Common myeloid progenitor, CD34-positive (primary cell): Measurements from ENCODE around the gene APBA3.
A peak's percentile ranks its signal among the peaks of the same experiment; 100 is the strongest.

ENCODE experiments used
- CTCF ChIA-PET: fragments of 350-600 bp; sonication (Branson Sonifier 250); formaldehyde crosslinking; loops from one replicate; lab custom pipeline; 2021; ENCODE audit warnings: antibody characterized with exemption; lab: Charles Lee
- POLR2A ChIA-PET: fragments of 350-600 bp; sonication (Branson Sonifier 250); formaldehyde crosslinking; loops from one replicate; lab custom pipeline; 2021; ENCODE audit warnings: antibody characterized with exemption; lab: Charles Lee
- DNase-seq, 3 donors: peaks; one replicate each; pipeline versions ENCODE4 v3.0.0 to v3.0.0-alpha.2; 2013
- H3K27ac ChIP-seq, 2 experiments: 1 replicate in 1 of 2; 2 replicates in 1 of 2; pipeline ENCODE4 v1.7.0; 2013; ENCODE audit warnings: inconsistent platforms in 2 of 2, low read length in 2 of 2, mild to moderate bottlenecking in 2 of 2, low read depth in 1 of 2, moderate library complexity in 1 of 2; ENCODE audit not compliant: severe bottlenecking in 2 of 2, insufficient read depth in 1 of 2, poor library complexity in 1 of 2
- H3K27me3 ChIP-seq, 5 experiments: replicated peaks in 2 of 5; 1 replicate in 3 of 5; 2 replicates in 2 of 5; pipeline versions ENCODE4 v1.6.1 to v1.7.0; 2013; ENCODE audit warnings: low read length in 4 of 5, mild to moderate bottlenecking in 2 of 5, moderate library complexity in 2 of 5, inconsistent platforms in 1 of 5; ENCODE audit not compliant: insufficient read depth in 5 of 5, control insufficient read depth in 4 of 5
- H3K36me3 ChIP-seq, 4 experiments: 1 replicate in 2 of 4; 2 replicates in 2 of 4; pipeline versions ENCODE4 v1.6.1 to v1.7.0; 2013; ENCODE audit warnings: low read length in 3 of 4, control low read depth in 1 of 4, mild to moderate bottlenecking in 1 of 4; ENCODE audit not compliant: control insufficient read depth in 4 of 4, insufficient read depth in 4 of 4
- H3K4me1 ChIP-seq, 4 experiments: 1 replicate in 3 of 4; 2 replicates in 1 of 4; pipeline versions ENCODE4 v1.6.1 to v1.7.1; 2013; ENCODE audit warnings: low read length in 3 of 4, mild to moderate bottlenecking in 3 of 4, control low read depth in 1 of 4, inconsistent platforms in 1 of 4, moderate library complexity in 1 of 4; ENCODE audit not compliant: control insufficient read depth in 4 of 4, insufficient read depth in 4 of 4; ENCODE audit errors: control extremely low read depth in 1 of 4
- H3K4me3 ChIP-seq, 7 experiments: 1 replicate in 4 of 7; 2 replicates in 3 of 7; pipeline versions ENCODE4 v1.5.1 to v1.7.0; 2013; ENCODE audit warnings: mild to moderate bottlenecking in 7 of 7, low read length in 6 of 7, moderate library complexity in 6 of 7, inconsistent platforms in 2 of 7, low read depth in 2 of 7, control low read depth in 1 of 7; ENCODE audit not compliant: insufficient read depth in 4 of 7, control insufficient read depth in 1 of 7; ENCODE audit errors: extremely low read depth in 1 of 7
- H3K9me3 ChIP-seq, 5 experiments: 1 replicate in 4 of 5; 2 replicates in 1 of 5; pipeline versions ENCODE4 v1.6.1 to v1.7.1; 2013; ENCODE audit warnings: low read length in 4 of 5, mild to moderate bottlenecking in 2 of 5, inconsistent platforms in 1 of 5, low read depth in 1 of 5, moderate library complexity in 1 of 5; ENCODE audit not compliant: control insufficient read depth in 4 of 5, insufficient read depth in 2 of 5; ENCODE audit errors: control extremely low read depth in 1 of 5
- WGBS: methylation state at CpG from one replicate; pipeline ENCODE4 v1.1.5; 2013; ENCODE audit not compliant: insufficient coverage; 5-methylcytosine and 5-hydroxymethylcytosine counted together

Gene APBA3

DNA sequence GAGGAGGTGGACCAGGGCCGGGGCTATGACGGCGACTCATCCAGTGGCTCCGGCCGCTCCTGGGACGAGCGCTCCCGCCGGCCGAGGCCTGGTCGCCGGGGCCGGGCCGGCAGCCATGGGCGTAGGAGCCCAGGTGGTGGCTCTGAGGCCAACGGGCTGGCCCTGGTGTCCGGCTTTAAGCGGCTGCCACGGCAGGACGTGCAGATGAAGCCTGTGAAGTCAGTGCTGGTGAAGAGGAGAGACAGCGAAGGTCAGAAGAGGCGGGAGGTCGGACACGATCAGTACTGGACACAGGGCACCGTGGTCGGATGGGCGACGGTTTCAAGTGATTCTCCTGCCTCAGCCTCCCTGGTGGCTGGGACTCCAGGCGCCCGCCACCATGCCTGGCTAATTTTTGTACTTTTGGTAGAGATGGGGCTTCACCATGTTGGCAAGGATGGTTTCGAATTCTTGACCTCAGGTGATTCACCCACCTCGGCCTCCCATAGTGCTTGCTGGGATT lies 31.0 kb downstream of the APBA3 start:
- H3K36me3 ChIP-seq: no peaks in the 10 kb centered on the region
- no peak overlapping the region for H3K27ac ChIP-seq
- POLR2A ChIA-PET: no interaction called here
- DNase-seq: no peak
- no peaks in the 10 kb centered on the region for H3K4me1 ChIP-seq
- H3K27me3 ChIP-seq: peaks cover 0 to 4% (median 0%) of the 10 kb centered on the region in 5 experiments
- H3K9me3 ChIP-seq: no peaks in the 10 kb centered on the region
- H3K4me3 ChIP-seq: no peak overlapping the region
- WGBS: 98% methylated on average over 32 of the region's 32 CpGs
- CTCF ChIA-PET: interaction anchor here (1.4 to 2.4 kb wide), 2 partner anchors 69 to 92 kb away, joined by 3 to 5 read pairs; no protein-coding TSS in a partner anchor

DNA sequence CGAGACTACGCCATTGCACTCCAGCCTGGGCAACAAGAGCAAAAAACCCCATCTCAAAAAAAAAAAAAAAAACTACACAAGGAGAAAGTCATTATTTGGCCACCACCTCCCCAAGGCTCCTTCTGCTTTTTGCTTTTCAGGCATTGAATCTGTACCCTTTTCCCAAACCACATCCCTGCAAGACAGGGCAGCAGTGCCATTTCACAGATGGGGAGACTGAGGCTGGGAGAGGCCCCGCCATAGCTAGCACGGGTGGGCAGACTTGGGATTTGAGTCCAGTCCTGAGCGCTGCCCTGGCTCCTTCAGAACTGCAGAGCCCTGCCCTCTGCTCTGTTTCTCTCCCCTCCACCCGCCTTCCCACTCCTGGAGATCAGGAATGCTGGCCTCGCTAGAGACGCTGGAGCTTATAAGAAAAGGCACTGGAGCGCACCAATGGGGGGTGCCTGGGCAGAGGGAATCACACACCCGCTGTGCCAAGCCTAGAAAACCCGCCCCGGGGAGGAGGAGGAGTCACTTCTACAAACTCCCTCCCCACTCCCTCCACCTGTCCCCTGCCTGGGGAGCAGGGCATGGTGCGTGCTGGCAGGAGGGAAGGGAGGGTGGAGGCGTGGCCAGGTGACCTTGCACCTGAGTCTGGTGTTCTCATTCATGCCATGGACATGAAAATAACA lies 35.7 kb downstream of the APBA3 start:
- H3K27me3 ChIP-seq: peaks cover 0 to 37% (median 13%) of the 10 kb centered on the region in 5 experiments
- 40% methylated on average over 6 of the region's 14 CpGs for WGBS
- ChIA-PET POLR2A (no interaction called here), CTCF (interaction anchor here (1.3 kb wide), 1 partner anchor 18 kb away, joined by 3 read pairs; no protein-coding TSS in a partner anchor)
- H3K4me1 ChIP-seq: peaks cover 0 to 10% (median 7%) of the 10 kb centered on the region in 4 experiments
- no peak overlapping the region for H3K4me3 ChIP-seq
- no peaks in the 10 kb centered on the region for H3K36me3 ChIP-seq
- H3K9me3 ChIP-seq: no peaks in the 10 kb centered on the region
- DNase-seq: no peak
- H3K27ac ChIP-seq: no peak overlapping the region

DNA sequence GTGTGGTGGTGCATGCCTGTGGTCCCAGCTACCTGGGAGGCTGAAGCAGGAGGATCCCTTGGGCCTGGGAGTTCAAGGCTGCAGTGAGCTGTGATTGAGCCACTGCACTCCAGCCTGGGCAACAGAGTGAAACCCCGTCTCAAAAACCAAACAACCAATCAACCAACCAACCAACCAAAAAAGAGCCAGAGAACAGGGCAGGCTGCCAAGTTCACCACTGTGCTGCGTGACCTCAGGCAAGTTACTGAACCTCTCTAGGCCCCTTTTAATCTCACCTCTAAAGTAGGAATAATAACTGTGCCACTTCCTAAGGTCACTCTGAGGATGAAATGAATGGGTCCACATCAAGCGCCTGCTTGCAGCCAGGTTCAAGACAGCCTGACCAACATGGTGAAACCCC lies 36.4 kb downstream of the APBA3 start:
- DNase-seq: no peak
- no peak overlapping the region for H3K27ac ChIP-seq
- CTCF ChIA-PET: interaction anchor here (1.3 kb wide), 1 partner anchor 18 kb away, joined by 3 read pairs; no protein-coding TSS in a partner anchor
- H3K4me1 ChIP-seq: peaks cover 0 to 10% (median 9%) of the 10 kb centered on the region in 4 experiments
- POLR2A ChIA-PET: no interaction called here
- no peaks in the 10 kb centered on the region for H3K36me3 ChIP-seq
- WGBS: 93% methylated on average over 2 of the region's 3 CpGs
- H3K27me3 ChIP-seq: peaks cover under 1 to 44% (median 13%) of the 10 kb centered on the region in 5 experiments
- H3K4me3 ChIP-seq: no peak overlapping the region
- no peaks in the 10 kb centered on the region for H3K9me3 ChIP-seq

DNA sequence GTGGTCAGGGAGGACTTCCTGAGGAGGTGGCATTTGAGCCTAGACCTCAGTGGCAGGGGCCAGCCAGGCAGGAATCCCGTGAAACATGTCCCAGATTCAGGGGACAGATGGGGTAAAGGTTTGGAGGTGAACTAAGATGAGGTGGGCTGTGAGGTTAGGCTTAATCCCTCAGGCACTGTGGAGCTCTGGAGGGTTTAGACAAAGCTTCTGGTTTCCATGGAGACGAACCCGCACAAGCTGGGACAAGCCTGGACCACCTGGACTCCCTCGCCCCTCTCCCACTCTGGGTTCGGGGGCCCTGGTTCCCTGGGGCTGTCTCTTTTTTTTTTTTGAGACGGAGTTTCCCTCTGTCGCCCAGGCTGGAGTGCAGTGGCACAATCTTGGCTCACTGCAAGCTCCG lies 37.6 kb downstream of the APBA3 start:
- peaks cover 2 to 48% (median 14%) of the 10 kb centered on the region in 5 experiments for H3K27me3 ChIP-seq
- H3K27ac ChIP-seq: no peak overlapping the region
- no peak for DNase-seq
- peaks cover 0 to 10% (median 9%) of the 10 kb centered on the region in 4 experiments for H3K4me1 ChIP-seq
- POLR2A ChIA-PET: interaction anchor here (0.6 kb wide), 1 partner anchor 1518 kb away, joined by 3 read pairs; no protein-coding TSS in a partner anchor
- no peaks in the 10 kb centered on the region for H3K36me3 ChIP-seq
- WGBS: 57% methylated on average over 4 of the region's 8 CpGs
- H3K4me3 ChIP-seq: no peak overlapping the region
- CTCF ChIA-PET: interaction anchor here (1.0 to 1.1 kb wide), 2 partner anchors 18 to 34 kb away, joined by 3 read pairs; no protein-coding TSS in a partner anchor
- H3K9me3 ChIP-seq: no peaks in the 10 kb centered on the region

DNA sequence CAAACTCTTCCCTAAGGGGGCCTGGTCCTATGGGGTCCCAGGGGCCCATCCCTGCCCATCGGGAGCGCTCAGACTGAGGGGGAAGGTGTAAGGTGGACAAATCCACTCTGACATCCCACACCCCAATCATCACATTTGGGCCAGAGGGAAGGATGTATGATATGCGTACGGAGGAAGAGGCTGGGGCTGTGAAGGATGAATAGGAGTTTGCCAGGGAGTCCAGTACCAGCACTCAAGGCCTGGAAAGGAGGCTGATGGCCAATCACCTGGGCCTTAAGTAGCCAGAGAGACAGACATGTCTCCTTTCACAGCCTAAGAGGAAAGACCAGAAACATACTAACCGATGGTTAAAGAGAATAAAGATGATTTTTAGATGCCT lies 38.4 kb downstream of the APBA3 start:
- DNase-seq: no peak
- H3K4me1 ChIP-seq: peaks cover 0 to 10% (median 9%) of the 10 kb centered on the region in 4 experiments
- H3K36me3 ChIP-seq: no peaks in the 10 kb centered on the region
- no peaks in the 10 kb centered on the region for H3K9me3 ChIP-seq
- no peak overlapping the region for H3K27ac ChIP-seq
- H3K27me3 ChIP-seq: peaks cover 2 to 48% (median 14%) of the 10 kb centered on the region in 5 experiments
- WGBS: no CpG with 5 or more reads among the region's 5 CpGs
- POLR2A ChIA-PET: no interaction called here
- H3K4me3 ChIP-seq: no peak overlapping the region
- CTCF ChIA-PET: interaction anchor here (1.7 kb wide), 1 partner anchor 10 kb away, joined by 5 read pairs; no protein-coding TSS in a partner anchor

DNA sequence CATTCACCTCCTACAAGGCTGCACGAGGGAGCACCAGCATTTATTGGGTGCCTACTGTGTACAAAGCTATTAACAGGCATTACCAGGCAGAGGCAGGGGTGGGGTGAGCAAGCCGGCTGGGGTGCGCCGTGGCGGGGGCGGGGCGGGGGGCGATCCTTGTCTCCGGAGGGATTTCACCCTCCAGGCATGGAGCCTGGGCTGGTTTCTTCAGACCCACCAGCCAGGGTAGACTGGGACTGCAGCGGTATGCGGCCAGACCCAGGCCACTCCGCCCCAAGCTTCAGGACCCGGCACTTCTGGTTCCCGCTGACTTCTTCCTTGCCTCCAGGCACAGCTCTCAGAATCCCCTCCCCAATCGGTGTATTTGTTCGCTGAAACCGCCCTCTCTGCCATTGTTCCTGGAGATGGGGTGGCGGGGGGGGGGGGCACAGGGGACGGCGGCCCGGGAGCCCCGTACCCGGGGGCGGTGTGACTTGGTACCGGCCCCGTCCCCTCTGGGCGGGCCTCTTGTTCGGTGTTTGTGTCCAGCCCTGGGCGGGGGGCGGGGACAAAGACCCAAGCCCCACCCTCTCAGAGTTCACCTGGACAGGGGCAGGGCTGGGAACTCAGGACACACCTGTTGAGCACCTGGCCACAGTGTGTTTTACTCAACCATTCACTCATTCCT lies 38.9 kb downstream of the APBA3 start:
- Histone ChIP-seq H3K36me3 (no peaks in the 10 kb centered on the region), H3K27me3 (peaks cover 2 to 48% (median 14%) of the 10 kb centered on the region in 5 experiments), H3K4me3 (peak overlapping the region in 1 of 7 experiments; percentile 58), H3K9me3 (no peaks in the 10 kb centered on the region), H3K4me1 (peaks cover 0 to 10% (median 9%) of the 10 kb centered on the region in 4 experiments), H3K27ac (no peak overlapping the region)
- ChIA-PET CTCF (interaction anchor here (1.7 kb wide), 1 partner anchor 10 kb away, joined by 5 read pairs; no protein-coding TSS in a partner anchor), POLR2A (no interaction called here)
- no peak for DNase-seq
- WGBS: 19% methylated on average over 9 of the region's 30 CpGs
